Ectodermal cell (in vitro differentiated cells): ENCODE measurements around the gene SLX1A.
"Not testable (repeated sequence)": the region's sequence is repeated elsewhere in the genome, so short reads cannot be mapped to it uniquely, and the experiment has no call there.

ENCODE experiments used
- H3K27ac ChIP-seq: 2 replicates; pipeline ENCODE4 v1.7.0; 2013; ENCODE audit warnings: mild to moderate bottlenecking, low read depth, low read length; ENCODE audit not compliant: insufficient read depth, poor library complexity, severe bottlenecking
- H3K27me3 ChIP-seq: 2 replicates; pipeline ENCODE4 v1.7.0; 2013; ENCODE audit warnings: mild to moderate bottlenecking, low read length; ENCODE audit not compliant: insufficient read depth, control insufficient read depth, poor library complexity, severe bottlenecking
- H3K36me3 ChIP-seq: one replicate; pipeline ENCODE4 v1.7.0; 2013; ENCODE audit warnings: low read length; ENCODE audit not compliant: control insufficient read depth, insufficient read depth
- H3K4me1 ChIP-seq: one replicate; pipeline ENCODE4 v1.7.0; 2013; ENCODE audit warnings: low read length; ENCODE audit not compliant: control insufficient read depth, insufficient read depth
- H3K4me3 ChIP-seq: 2 replicates; pipeline ENCODE4 v1.7.0; 2013; ENCODE audit warnings: low read depth, low read length, control low read depth; ENCODE audit not compliant: insufficient read depth
- H3K9me3 ChIP-seq: 2 replicates; pipeline ENCODE4 v1.7.0; 2013; ENCODE audit warnings: mild to moderate bottlenecking, low read length, moderate library complexity; ENCODE audit not compliant: control insufficient read depth
- WGBS, 2 experiments: methylation state at CpG; one replicate each; pipeline ENCODE4 v1.1.7; 2013; ENCODE audit warnings: missing lambda C conversion rate in 2 of 2; 5-methylcytosine and 5-hydroxymethylcytosine counted together

Gene SLX1A

DNA sequence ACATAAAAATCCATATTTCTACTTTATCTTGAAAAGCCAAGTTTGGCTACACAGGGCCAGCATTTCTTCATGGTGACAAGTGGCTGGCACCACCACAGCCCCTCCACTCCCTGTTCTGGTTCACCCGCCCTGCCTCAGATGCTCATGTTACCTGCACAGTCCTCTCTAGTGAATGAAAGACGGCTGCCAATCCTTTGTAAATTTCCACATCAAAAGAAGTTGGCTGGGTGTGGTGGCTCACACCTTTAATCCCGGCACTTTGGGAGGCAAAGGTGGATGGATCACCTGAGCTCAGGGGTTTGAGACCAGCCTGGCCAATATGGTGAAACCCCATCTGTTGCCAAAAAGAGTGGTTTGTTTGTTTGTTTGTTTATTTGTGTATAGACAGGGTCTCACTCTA, 30.1 kb upstream of the SLX1A start:
- Histone ChIP-seq H3K27ac (no peak overlapping the region), H3K4me3 (no peak overlapping the region), H3K4me1 (no peaks in the 10 kb centered on the region), H3K27me3 (no peaks in the 10 kb centered on the region), H3K9me3 (no peaks in the 10 kb centered on the region), H3K36me3 (no peaks in the 10 kb centered on the region)
- WGBS, 2 experiments = 81 to 83% methylated on average over 3 of the region's 3 CpGs

DNA sequence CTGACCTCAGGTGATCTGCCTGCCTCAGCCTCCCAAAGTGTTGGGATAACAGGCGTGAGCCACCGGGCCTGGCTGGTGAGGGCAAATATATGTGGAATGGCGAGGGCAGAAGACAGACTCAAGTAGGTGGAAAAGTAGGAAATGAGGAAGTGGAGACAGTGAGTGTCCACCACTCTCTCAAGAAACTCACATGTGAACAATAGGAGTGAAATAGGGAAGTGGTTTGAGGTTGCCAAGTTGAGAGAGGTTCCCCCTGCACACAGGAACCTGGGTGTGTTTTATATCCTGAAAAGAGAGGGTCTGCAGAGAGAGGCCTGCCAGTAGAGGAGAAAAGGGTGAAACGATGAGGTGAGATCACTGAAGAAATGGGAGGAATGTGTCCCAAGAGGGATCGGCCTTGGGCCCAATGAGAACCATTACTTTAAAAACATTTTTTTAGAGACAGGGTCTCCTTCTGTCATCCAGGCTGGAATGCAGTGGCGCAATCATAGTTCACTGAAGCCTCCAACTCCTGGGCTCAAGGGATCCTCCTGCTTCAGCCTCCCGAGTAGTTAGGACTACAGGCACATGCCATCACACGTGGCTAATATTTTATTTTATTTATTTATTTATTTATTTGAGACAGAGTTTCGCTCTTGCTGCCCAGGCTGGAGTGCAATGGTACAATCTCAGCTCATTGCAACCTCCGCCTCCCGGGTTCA, 27.3 kb upstream of the SLX1A start:
- no peaks in the 10 kb centered on the region for H3K4me1 ChIP-seq
- no peaks in the 10 kb centered on the region for H3K36me3 ChIP-seq
- no peaks in the 10 kb centered on the region for H3K27me3 ChIP-seq
- no peak overlapping the region for H3K4me3 ChIP-seq
- WGBS, 2 experiments = 89 to 91% methylated on average over 9 to 11 of the region's 11 CpGs
- no peak overlapping the region for H3K27ac ChIP-seq
- H3K9me3 ChIP-seq = no peaks in the 10 kb centered on the region

DNA sequence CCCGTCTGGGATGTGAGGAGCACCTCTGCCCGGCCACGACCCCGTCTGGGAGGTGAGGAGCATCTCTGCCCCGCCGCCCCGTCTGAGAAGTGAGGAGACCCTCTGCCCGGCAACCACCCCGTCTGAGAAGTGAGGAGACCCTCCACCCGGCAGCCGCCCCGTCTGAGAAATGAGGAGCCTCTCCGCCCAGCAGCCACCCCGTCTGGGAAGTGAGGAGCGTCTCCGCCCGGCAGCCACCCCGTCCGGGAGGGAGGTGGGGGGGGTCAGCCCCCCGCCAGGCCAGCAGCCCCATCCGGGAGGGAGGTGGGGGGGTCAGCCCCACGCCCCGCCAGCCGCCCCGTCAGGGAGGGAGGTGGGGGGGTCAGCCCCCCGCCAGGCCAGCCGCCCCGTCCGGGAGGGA, 24.9 kb upstream of the SLX1A start:
- not testable (repeated sequence) for H3K4me1 ChIP-seq, H3K27ac ChIP-seq, H3K27me3 ChIP-seq, H3K4me3 ChIP-seq, H3K36me3 ChIP-seq, H3K9me3 ChIP-seq
- WGBS, 2 experiments = 88 to 94% methylated on average over 10 to 16 of the region's 29 CpGs

- not testable (repeated sequence) for H3K36me3 ChIP-seq, H3K4me3 ChIP-seq, H3K4me1 ChIP-seq, H3K27ac ChIP-seq, H3K9me3 ChIP-seq, H3K27me3 ChIP-seq
- WGBS, 2 experiments = 97 to 99% methylated on average over 21 to 26 of the region's 38 CpGs
Observed at GRCh38 chr16:30169416-30169815, 24.3 kb upstream of the SLX1A start.

DNA sequence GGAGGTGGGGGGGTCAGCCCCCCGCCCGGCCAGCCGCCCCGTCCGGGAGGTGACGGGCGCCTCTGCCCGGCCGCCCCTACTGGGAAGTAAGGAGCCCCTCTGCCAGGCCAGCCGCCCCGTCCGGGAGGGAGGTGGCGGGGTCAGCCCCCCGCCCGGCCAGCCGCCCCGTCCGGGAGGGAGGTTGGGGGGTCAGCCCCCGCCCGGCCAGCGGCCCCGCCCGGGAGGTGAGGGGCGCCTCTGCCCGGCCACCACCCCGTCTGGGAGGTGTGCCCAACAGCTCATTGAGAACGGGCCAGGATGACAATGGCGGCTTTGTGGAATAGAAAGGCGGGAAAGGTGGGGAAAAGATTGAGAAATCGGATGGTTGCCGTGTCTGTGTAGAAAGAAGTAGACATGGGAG, 23.5 kb upstream of the SLX1A start:
- H3K4me3 ChIP-seq, H3K27ac ChIP-seq, H3K36me3 ChIP-seq, H3K9me3 ChIP-seq, H3K4me1 ChIP-seq, H3K27me3 ChIP-seq: not testable (repeated sequence)
- WGBS, 2 experiments = 96% methylated on average over 10 to 12 of the region's 31 CpGs

DNA sequence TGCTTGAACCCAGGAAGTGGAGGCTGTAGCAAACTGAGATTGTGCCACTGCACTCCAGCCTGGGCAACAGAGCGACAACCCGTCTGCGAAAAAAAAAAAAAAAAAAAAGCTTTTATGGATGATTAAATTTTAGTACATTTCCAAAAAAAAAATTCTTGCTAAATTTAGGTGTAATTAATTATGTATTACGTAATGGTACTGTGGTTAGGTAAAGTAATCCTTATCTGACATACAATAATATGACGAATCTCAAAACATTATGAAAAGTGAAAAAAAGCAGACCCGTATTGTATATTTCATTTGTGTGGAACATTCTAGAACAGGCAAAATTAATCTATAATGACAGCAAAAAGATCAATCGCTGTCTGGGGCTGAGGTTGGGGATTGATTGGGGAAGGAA, 20.6 kb upstream of the SLX1A start:
- H3K36me3 ChIP-seq = no peaks in the 10 kb centered on the region
- H3K4me3 ChIP-seq = no peak overlapping the region
- H3K27ac ChIP-seq = no peak overlapping the region
- 96 to 100% methylated on average over 3 to 6 of the region's 7 CpGs for WGBS, 2 experiments
- no peaks in the 10 kb centered on the region for H3K9me3 ChIP-seq
- H3K4me1 ChIP-seq = no peaks in the 10 kb centered on the region
- no peaks in the 10 kb centered on the region for H3K27me3 ChIP-seq

DNA sequence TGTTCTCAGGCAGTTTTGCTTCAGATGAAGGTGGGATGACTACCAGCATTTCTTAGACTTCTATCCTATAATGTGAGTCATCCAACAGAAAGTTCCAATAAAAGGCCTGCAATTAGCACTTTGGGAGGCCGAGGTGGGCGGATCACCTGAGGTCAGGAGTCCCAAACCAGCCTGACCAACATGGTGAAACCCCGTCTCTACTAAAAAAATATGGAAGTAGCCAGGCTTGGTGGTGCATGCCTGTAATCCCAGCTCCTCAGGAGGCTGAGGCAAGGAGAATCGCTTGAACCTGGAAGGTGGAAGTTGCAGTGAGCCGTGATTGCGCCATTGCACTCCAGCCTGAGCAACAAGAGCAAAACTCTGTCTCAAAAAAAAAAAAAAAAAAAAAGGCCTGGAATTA, 16.8 kb upstream of the SLX1A start:
- not testable (repeated sequence) for H3K27me3 ChIP-seq, H3K27ac ChIP-seq, H3K36me3 ChIP-seq, H3K4me1 ChIP-seq, H3K4me3 ChIP-seq, H3K9me3 ChIP-seq
- 85 to 92% methylated on average over 6 of the region's 6 CpGs for WGBS, 2 experiments

- no peak overlapping the region for H3K4me3 ChIP-seq
- 89 to 94% methylated on average over 4 of the region's 4 CpGs for WGBS, 2 experiments
- no peak overlapping the region for H3K27ac ChIP-seq
- H3K27me3 ChIP-seq = peaks cover 23% of the 10 kb centered on the region
- no peaks in the 10 kb centered on the region for H3K36me3 ChIP-seq
- no peaks in the 10 kb centered on the region for H3K4me1 ChIP-seq
- no peaks in the 10 kb centered on the region for H3K9me3 ChIP-seq
Observed at GRCh38 chr16:30179195-30179594, 14.5 kb upstream of the SLX1A start.

DNA sequence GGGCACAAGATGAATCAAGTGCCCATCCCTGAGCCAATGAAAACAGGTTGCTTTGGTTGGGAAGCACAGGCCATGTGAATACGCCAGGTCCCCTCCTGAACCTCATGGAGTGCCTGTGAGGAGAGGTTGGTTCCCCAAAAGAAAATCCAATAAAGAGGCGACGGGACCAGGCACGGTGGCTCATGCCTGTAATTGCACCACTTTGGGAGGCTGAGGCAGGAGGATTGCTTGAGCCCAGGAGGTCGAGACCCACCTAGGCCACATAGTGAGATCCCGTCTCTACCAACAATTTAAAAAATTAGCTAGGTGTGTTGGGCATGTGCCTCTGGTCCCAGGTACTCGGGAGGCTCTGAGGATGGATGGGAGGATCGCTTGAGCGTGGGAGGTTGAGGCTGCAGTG, 13.7 kb upstream of the SLX1A start:
- H3K27ac ChIP-seq = no peak overlapping the region
- no peaks in the 10 kb centered on the region for H3K4me1 ChIP-seq
- H3K9me3 ChIP-seq = no peaks in the 10 kb centered on the region
- no peak overlapping the region for H3K4me3 ChIP-seq
- WGBS, 2 experiments = 90 to 92% methylated on average over 9 of the region's 9 CpGs
- H3K27me3 ChIP-seq = peaks cover 28% of the 10 kb centered on the region
- H3K36me3 ChIP-seq = no peaks in the 10 kb centered on the region

GRCh38 chr16:30180741-30181140, 12.9 kb upstream of the SLX1A start:
- 81 to 85% methylated on average over 3 of the region's 3 CpGs for WGBS, 2 experiments
- peaks cover 28% of the 10 kb centered on the region for H3K27me3 ChIP-seq
- no peaks in the 10 kb centered on the region for H3K4me1 ChIP-seq
- H3K36me3 ChIP-seq = no peaks in the 10 kb centered on the region
- no peaks in the 10 kb centered on the region for H3K9me3 ChIP-seq
- no peak overlapping the region for H3K27ac ChIP-seq
- H3K4me3 ChIP-seq = no peak overlapping the region
